ENCODE results near the gene C12orf60. TPM values are rescaled to one million over a fixed set of nuclear protein-coding genes. Genes with fewer than 3 reads are reported as not detected.

The C12orf60 gene
- total RNA-seq, 2 donors from 2014 or later: 2.5 to 3.3 TPM

GRCh38 chr12:14770496-14771461 is 32.7 kb upstream of the C12orf60 start:
- H3K9ac ChIP-seq (ENCODE audit: extremely low read depth, low read length, poor library complexity, severe bottlenecking): peak overlapping the region; percentile 78
- 1 to 15% methylated on average over 42 to 56 of the region's 56 CpGs for WGBS, 2 experiments (ENCODE audit: insufficient coverage in 1 of 2, insufficient read length in 1 of 2)
- TF ChIP-seq CTCF (conservative IDR thresholded peaks at IDR 0.05): no peak
- peak overlapping the region; percentile 74 for H3K27ac ChIP-seq (ENCODE audit: low read depth, low read length)
- H3K36me3 Mint-ChIP-seq (ENCODE audit: low read depth): peaks cover 17% of the 10 kb centered on the region
- H3K4me1 Mint-ChIP-seq: peaks cover 22% of the 10 kb centered on the region
- peak overlapping the region; percentile 97 for H3K4me3 ChIP-seq (ENCODE audit: low read length)
- H3K4me1 ChIP-seq (ENCODE audit: control insufficient read depth, insufficient read depth, low read length): no peaks in the 10 kb centered on the region
- H3K36me3 ChIP-seq (ENCODE audit: control insufficient read depth, insufficient read depth, low read length): no peaks in the 10 kb centered on the region
- peak overlapping the region; percentile 93 for H3K4me3 Mint-ChIP-seq
- no peaks in the 10 kb centered on the region for H3K27me3 Mint-ChIP-seq (ENCODE audit: insufficient read depth)
- H3K27ac Mint-ChIP-seq: peak overlapping the region; percentile 99
- H3K9me3 Mint-ChIP-seq: peaks cover 4% of the 10 kb centered on the region
- peaks cover 2% of the 10 kb centered on the region for H3K9me3 ChIP-seq (ENCODE audit: control insufficient read depth, low read length)
- DNase-seq: peak; percentile 99
- no peaks in the 10 kb centered on the region for H3K27me3 ChIP-seq (ENCODE audit: control insufficient read depth, insufficient read depth, low read length, poor library complexity, severe bottlenecking)

GRCh38 chr12:14771651-14772137 is 31.8 kb upstream of the C12orf60 start:
- no peak overlapping the region for H3K27ac ChIP-seq (ENCODE audit: low read depth, low read length)
- no peaks in the 10 kb centered on the region for H3K27me3 ChIP-seq (ENCODE audit: control insufficient read depth, insufficient read depth, low read length, poor library complexity, severe bottlenecking)
- no peak for TF ChIP-seq CTCF (conservative IDR thresholded peaks at IDR 0.05)
- no peaks in the 10 kb centered on the region for H3K36me3 ChIP-seq (ENCODE audit: control insufficient read depth, insufficient read depth, low read length)
- 12 to 18% methylated on average over 2 of the region's 6 CpGs for WGBS, 2 experiments (ENCODE audit: insufficient coverage in 1 of 2, insufficient read length in 1 of 2)
- peak overlapping the region; percentile 97 for H3K4me3 ChIP-seq (ENCODE audit: low read length)
- Mint-ChIP-seq H3K27me3 (ENCODE audit: insufficient read depth) (no peaks in the 10 kb centered on the region), H3K27ac (peak overlapping the region; percentile 99), H3K4me3 (peak overlapping the region; percentile 93), H3K4me1 (peaks cover 29% of the 10 kb centered on the region), H3K36me3 (ENCODE audit: low read depth) (peaks cover 11% of the 10 kb centered on the region), H3K9me3 (no peaks in the 10 kb centered on the region)
- H3K9ac ChIP-seq (ENCODE audit: extremely low read depth, low read length, poor library complexity, severe bottlenecking): peak overlapping the region; percentile 78
- DNase-seq: peak; percentile 80
- H3K9me3 ChIP-seq (ENCODE audit: control insufficient read depth, low read length): no peaks in the 10 kb centered on the region
- H3K4me1 ChIP-seq (ENCODE audit: control insufficient read depth, insufficient read depth, low read length): no peaks in the 10 kb centered on the region

DNA sequence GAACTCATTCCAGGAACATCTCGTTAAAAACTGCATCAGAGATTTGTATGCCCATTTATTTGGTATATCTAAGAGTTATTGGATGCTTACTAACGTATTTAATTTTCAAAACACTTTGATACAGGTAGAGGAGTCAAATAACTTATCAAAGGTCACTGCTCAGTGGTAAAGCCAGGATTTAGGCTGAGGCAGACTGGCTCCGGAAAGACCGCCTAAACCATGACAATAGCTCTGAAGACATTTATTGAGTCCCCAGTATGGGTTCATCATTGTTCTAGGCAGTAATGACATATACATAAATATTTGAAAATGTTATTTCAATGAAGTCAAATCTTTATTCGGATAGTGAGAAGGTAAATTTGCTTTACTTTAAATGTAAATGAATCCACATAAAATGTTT is 30.5 kb upstream of the C12orf60 start:
- Histone ChIP-seq H3K27ac (ENCODE audit: low read depth, low read length) (no peak overlapping the region), H3K4me1 (ENCODE audit: control insufficient read depth, insufficient read depth, low read length) (no peaks in the 10 kb centered on the region), H3K36me3 (ENCODE audit: control insufficient read depth, insufficient read depth, low read length) (no peaks in the 10 kb centered on the region), H3K9ac (ENCODE audit: extremely low read depth, low read length, poor library complexity, severe bottlenecking) (no peak overlapping the region), H3K4me3 (ENCODE audit: low read length) (peak overlapping the region; percentile 85), H3K27me3 (ENCODE audit: control insufficient read depth, insufficient read depth, low read length, poor library complexity, severe bottlenecking) (no peaks in the 10 kb centered on the region), H3K9me3 (ENCODE audit: control insufficient read depth, low read length) (no peaks in the 10 kb centered on the region)
- Mint-ChIP-seq H3K4me1 (peaks cover 38% of the 10 kb centered on the region), H3K27me3 (ENCODE audit: insufficient read depth) (no peaks in the 10 kb centered on the region), H3K4me3 (peak overlapping the region; percentile 93), H3K27ac (no peak overlapping the region), H3K36me3 (ENCODE audit: low read depth) (no peaks in the 10 kb centered on the region), H3K9me3 (no peaks in the 10 kb centered on the region)
- DNase-seq: peak; percentile 51
- WGBS, 2 experiments (ENCODE audit: insufficient coverage in 1 of 2, insufficient read length in 1 of 2): 62 to 100% methylated on average over 1 to 4 of the region's 5 CpGs
- TF ChIP-seq CTCF (conservative IDR thresholded peaks at IDR 0.05): no peak
